Spleen (tissue), 11 donors: ENCODE data around the gene TARP.

Experiments
- DNase-seq: peaks from one replicate; pipeline ENCODE4 v3.0.0-alpha.2; 2020
- H3K27ac ChIP-seq, 8 donors: fragments of 200-600 bp; sonication (generic) in 7 of 8; 1 replicate in 4 of 8; 2 replicates in 4 of 8; pipeline versions ENCODE4 v1.5.0 to v1.8.0; 2016 to 2021; ENCODE audit warnings: inconsistent platforms in 4 of 8, mild to moderate bottlenecking in 4 of 8, moderate library complexity in 1 of 8
- H3K27me3 ChIP-seq, 7 donors: fragments of 200-600 bp; sonication (generic) in 6 of 7; replicated peaks in 1 of 7; 1 replicate in 4 of 7; 2 replicates in 3 of 7; pipeline versions ENCODE4 v1.5.0 to v1.8.0; 2016 to 2021; ENCODE audit warnings: inconsistent platforms in 3 of 7, mild to moderate bottlenecking in 1 of 7
- H3K36me3 ChIP-seq, 6 donors: fragments of 200-600 bp; sonication (generic) in 5 of 6; 1 replicate in 4 of 6; 2 replicates in 2 of 6; pipeline versions ENCODE4 v1.5.0 to v1.8.0; 2016 to 2021; ENCODE audit warnings: inconsistent platforms in 2 of 6
- H3K4me1 ChIP-seq, 6 donors: fragments of 200-600 bp; sonication (generic) in 5 of 6; 1 replicate in 3 of 6; 2 replicates in 3 of 6; pipeline versions ENCODE4 v1.5.0 to v1.8.0; 2016 to 2021; ENCODE audit warnings: inconsistent platforms in 3 of 6
- H3K4me3 ChIP-seq, 8 donors: fragments of 200-600 bp; sonication (generic) in 7 of 8; 1 replicate in 4 of 8; 2 replicates in 4 of 8; pipeline versions ENCODE4 v1.5.0 to v1.8.0; 2016 to 2021; ENCODE audit warnings: inconsistent platforms in 4 of 8, mild to moderate bottlenecking in 4 of 8, moderate library complexity in 2 of 8
- H3K9me3 ChIP-seq, 8 donors: fragments of 200-600 bp; sonication (generic) in 7 of 8; 1 replicate in 4 of 8; 2 replicates in 4 of 8; pipeline versions ENCODE4 v1.5.0 to v1.8.0; 2016 to 2021; ENCODE audit warnings: inconsistent platforms in 4 of 8
- CTCF ChIP-seq, 11 experiments: fragments of 200-600 bp in 7 of 11; fragments of 450-650 bp in 4 of 11; sonication (generic) in 4 of 11; IDR thresholded peaks in 8 of 11; conservative IDR thresholded peaks in 3 of 11; 1 replicate in 7 of 11; 2 replicates in 4 of 11; pipeline versions ENCODE4 v1.4.0 to v1.8.0; 2016 to 2021; ENCODE audit warnings: antibody characterized with exemption in 11 of 11, inconsistent platforms in 4 of 11, mild to moderate bottlenecking in 1 of 11
- POLR2A ChIP-seq, 3 donors: fragments of 450-650 bp; IDR thresholded peaks; one replicate each; pipeline ENCODE4 v1.5.1; 2017; ENCODE audit warnings: antibody characterized with exemption in 3 of 3, mild to moderate bottlenecking in 1 of 3
- POLR2AphosphoS5 ChIP-seq, 3 donors: sonication (generic); formaldehyde crosslinking; IDR thresholded peaks; one replicate each; pipeline ENCODE4 v1.5.1; 2017; ENCODE audit warnings: antibody characterized with exemption in 3 of 3
- WGBS, 5 donors: extraction: QIAGEN DNeasy Blood & Tissue Kit in 3 of 5; methylation state at CpG; one replicate each; pipeline versions ENCODE4 v1.1.5 to v1.1.7; 2013 to 2018; 5-methylcytosine and 5-hydroxymethylcytosine counted together
- intact Hi-C: fragments of 100-400 bp; cut with DNase I; formaldehyde crosslinking; loops from one replicate; pipeline ENCODE4 v1.15.0; 2023; ENCODE audit warnings: low total_unique reads
- donor health status: healthy with polysubstance abuse.
- donor health status: DM: no; HTN: no; CAD: no; lungs with moderate emphysema.
- donor health status: DM: no; HTN: no; CAD: no.
- donor health status: Bipolar disorder and iron deficiency.
- donor health status: healthy.
- donor health status: DM: no; HTN: no; CAD: no.
- donor health status: DM: yes; HTN: yes; CAD: no.

TARP gene

GRCh38 chr7:38273286-38273995 is at the start of gene TARP:
Gene TARP, minus strand, starts transcription at chr7:38273636.
- H3K36me3 ChIP-seq: no peaks in the 10 kb centered on the region
- TF ChIP-seq POLR2A (IDR thresholded peaks at IDR 0.05): no peak
- peaks cover 0 to 16% (median 0%) of the 10 kb centered on the region in 6 donors for H3K4me1 ChIP-seq
- intact Hi-C loops: no loop called here
- 71 to 82% (median 76%) methylated on average over 2 of the region's 2 CpGs for WGBS, 5 donors
- no peak for DNase-seq
- H3K27me3 ChIP-seq: no peaks in the 10 kb centered on the region
- no peaks in the 10 kb centered on the region for H3K9me3 ChIP-seq
- peak within 1 kb of the TSS in 6 of 8 donors; percentile 13 to 65 (median 42) for H3K27ac ChIP-seq
- H3K4me3 ChIP-seq: peak within 1 kb of the TSS in 1 of 8 donors; percentile 35

GRCh38 chr7:38323156-38323555 is 49.7 kb upstream of the TARP start:
- Histone ChIP-seq H3K36me3 (no peaks in the 10 kb centered on the region), H3K27ac (no peak overlapping the region), H3K9me3 (no peaks in the 10 kb centered on the region), H3K4me1 (peaks cover 0 to 27% (median 11%) of the 10 kb centered on the region in 6 donors), H3K4me3 (no peak overlapping the region), H3K27me3 (no peaks in the 10 kb centered on the region)
- intact Hi-C loops: no loop called here
- 44 to 94% (median 77%) methylated on average over 3 of the region's 3 CpGs for WGBS, 5 donors
- no peak for DNase-seq
- no peak for TF ChIP-seq CTCF (IDR thresholded peaks at IDR 0.05 in 8 of 11, conservative IDR thresholded peaks at IDR 0.05 in 3 of 11)
- TF ChIP-seq POLR2AphosphoS5 (IDR thresholded peaks at IDR 0.05): no peak
- TF ChIP-seq POLR2A (IDR thresholded peaks at IDR 0.05): no peak

GRCh38 chr7:38322461-38322860 is 49.0 kb upstream of the TARP start:
- H3K9me3 ChIP-seq: no peaks in the 10 kb centered on the region
- H3K36me3 ChIP-seq: no peaks in the 10 kb centered on the region
- H3K27ac ChIP-seq: no peak overlapping the region
- no peaks in the 10 kb centered on the region for H3K27me3 ChIP-seq
- DNase-seq: no peak
- no peak overlapping the region for H3K4me3 ChIP-seq
- TF ChIP-seq POLR2A (IDR thresholded peaks at IDR 0.05): no peak
- no peak for TF ChIP-seq CTCF (IDR thresholded peaks at IDR 0.05 in 8 of 11, conservative IDR thresholded peaks at IDR 0.05 in 3 of 11)
- TF ChIP-seq POLR2AphosphoS5 (IDR thresholded peaks at IDR 0.05): no peak
- WGBS, 5 donors: 74 to 100% (median 93%) methylated on average over 4 to 5 of the region's 5 CpGs
- H3K4me1 ChIP-seq: peaks cover 0 to 26% (median 11%) of the 10 kb centered on the region in 6 donors
- intact Hi-C loops: no loop called here

- Histone ChIP-seq H3K4me1 (peaks cover 0 to 26% (median 9%) of the 10 kb centered on the region in 6 donors), H3K27ac (no peak overlapping the region), H3K4me3 (no peak overlapping the region), H3K27me3 (no peaks in the 10 kb centered on the region), H3K9me3 (no peaks in the 10 kb centered on the region), H3K36me3 (no peaks in the 10 kb centered on the region)
- intact Hi-C loops: no loop called here
- WGBS, 5 donors: 95 to 100% (median 97%) methylated on average over 2 of the region's 2 CpGs
- no peak for TF ChIP-seq POLR2AphosphoS5 (IDR thresholded peaks at IDR 0.05)
- TF ChIP-seq POLR2A (IDR thresholded peaks at IDR 0.05): no peak
- TF ChIP-seq CTCF (IDR thresholded peaks at IDR 0.05 in 8 of 11, conservative IDR thresholded peaks at IDR 0.05 in 3 of 11): no peak
- DNase-seq: no peak
These were observed 48.5 kb upstream of the TARP start for GRCh38 chr7:38321967-38322366.
